HG03103 (cell line): ENCODE results near the gene COL21A1.

ENCODE experiments used
- ATAC-seq: cut with Tn5 transposase; IDR thresholded peaks from one replicate; pipeline ENCODE4 v1.9.1; 2021; ENCODE audit warnings: low read depth; ENCODE audit not compliant: unreplicated experiment

Gene COL21A1

DNA sequence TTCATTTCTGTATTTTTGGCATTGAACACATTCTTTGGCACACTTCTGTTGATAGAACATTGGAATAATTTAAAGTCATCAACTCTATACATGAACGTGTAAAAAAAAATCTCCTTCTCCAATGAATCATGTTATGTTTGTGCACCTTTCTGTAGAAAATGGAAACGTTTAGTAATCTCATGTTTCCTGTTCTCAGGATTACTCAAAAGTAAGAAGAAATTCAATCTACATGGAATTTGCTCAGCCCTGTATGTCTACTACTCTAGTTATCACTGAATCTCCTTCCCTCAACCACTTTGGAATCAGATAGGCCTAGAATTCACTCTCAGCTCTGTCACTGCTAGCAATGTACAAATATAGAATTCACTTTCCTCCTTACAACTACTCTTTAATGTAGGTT, 103.6 kb downstream of the COL21A1 start:
- ATAC-seq = no peak

DNA sequence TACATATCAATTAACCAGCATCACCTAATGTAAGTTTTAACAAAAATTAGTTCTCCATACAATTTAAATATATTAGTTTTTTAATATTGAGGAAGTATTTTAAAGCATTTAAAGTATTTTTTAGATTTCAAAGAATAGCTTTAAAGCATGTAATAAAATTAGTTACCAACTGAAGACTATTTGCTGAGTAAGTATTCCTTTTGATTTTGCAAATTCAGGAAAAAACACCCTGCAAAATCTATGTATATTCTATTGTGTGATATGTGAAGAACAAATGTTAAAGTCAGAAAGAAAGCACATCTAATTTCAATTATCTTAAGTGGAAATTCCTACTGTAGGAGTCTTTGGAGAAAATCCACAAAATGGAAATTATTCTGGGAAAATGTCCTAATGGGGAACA, 107.3 kb downstream of the COL21A1 start:
- no peak for ATAC-seq

DNA sequence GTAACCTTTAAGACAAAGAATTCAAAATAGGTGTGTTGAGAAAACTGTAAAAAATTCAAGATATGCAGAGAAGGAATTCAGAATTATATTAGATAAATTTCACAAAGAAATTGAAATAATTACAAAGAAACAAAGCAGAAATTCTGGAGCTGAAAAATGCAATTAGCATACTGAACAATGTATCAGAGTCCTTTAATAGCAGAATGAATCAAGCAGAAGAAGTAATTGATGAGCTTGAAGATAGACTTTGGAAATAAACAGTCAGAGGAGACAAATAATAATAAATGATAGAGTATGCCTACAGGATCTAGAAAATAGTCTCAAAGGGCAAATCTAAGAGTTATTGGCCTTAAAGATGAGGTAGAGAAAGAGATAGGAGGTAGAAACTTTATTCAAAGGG, 131.7 kb downstream of the COL21A1 start:
- no peak for ATAC-seq

DNA sequence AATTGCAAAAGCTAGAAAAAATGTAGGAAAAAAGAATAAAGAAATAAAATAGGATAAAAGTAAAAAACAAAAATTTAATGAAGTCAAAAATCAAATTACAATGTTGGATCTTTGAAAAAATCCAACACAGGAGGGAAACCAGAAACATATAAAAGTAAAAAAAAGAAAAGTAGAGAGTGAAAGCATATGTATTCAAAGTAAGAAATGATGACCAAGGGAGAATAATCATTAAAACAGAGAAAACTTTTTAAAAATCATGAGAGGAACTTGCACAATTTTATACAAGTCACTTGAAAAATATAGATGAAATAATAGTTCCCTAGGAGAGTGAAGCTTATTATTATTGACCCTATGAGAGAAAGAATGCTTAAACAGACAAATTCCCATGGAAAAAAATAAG, 138.2 kb downstream of the COL21A1 start:
- ATAC-seq = no peak

DNA sequence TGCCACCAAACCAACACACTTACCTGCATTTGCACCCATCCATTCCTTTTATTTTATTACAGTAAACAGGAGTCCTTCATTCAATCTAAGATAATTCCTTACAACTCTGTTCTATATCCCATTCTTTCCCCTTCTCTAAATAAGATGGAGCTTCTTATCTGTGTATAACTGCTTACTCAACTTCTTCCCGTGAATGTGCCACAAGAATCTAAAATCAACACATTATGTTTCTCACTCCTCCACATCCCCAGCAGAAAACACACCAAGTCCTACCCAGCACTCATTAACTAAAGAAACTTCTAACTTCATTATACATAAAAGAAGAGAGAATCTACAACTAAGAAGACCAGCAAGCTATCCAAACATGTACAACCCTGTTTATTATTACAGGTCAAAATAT, 141.1 kb downstream of the COL21A1 start:
- no peak for ATAC-seq

DNA sequence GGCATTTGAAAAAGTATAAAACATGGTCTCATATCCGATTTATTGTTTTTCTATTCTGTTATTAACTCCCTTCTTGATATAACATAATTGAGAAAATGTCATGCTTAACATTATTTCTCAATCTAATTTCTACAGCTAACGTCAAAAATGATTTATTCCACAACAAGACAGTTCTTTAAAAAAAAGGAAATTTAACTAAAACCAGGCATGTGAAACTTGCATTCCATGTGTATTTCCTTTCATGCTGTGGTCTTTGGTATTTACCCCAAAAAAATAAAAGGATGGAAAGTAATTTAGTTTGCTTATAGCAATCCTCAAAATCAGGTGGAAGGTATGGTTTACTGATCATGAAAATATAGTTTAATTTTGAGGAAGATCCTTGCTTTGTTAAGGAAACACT, 142.8 kb downstream of the COL21A1 start:
- ATAC-seq = no peak

DNA sequence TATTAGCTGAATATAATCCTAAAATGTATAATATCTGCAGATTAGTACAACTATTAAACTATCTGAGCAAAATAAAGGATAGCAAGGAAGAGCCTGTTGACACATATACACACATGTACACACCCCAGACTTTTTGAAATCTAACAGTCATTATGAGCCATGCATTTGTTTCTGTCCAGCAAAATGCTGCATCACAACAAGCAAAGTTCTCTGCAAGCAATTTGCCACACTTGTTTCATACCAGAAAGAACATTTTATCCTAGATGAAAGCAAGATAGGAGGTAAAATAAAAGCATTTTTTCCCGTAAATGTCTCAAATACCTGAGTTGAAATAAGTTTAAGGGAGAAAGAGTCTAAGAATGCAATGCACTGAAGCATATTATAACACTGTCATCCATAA, 145.2 kb downstream of the COL21A1 start:
- no peak for ATAC-seq

DNA sequence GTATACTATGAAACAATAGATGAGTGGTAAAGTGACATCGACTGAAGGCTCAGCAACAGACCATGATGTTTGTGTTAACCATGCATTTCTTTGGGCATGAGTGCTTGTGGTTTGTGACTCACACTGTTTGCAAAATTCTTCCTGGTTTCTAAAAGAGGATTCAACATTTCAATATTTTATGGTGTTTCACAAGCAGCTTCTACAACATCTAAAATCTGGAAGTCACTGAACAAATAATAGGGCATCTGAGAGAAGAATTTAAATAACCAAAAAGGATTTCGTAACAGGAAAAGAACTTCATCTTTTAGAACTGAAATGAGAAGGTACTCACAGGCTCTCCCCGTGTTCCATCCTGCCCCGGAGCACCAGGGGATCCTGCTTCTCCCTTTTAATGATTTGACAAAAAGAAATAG, 146.2 kb downstream of the COL21A1 start:
- no peak for ATAC-seq

DNA sequence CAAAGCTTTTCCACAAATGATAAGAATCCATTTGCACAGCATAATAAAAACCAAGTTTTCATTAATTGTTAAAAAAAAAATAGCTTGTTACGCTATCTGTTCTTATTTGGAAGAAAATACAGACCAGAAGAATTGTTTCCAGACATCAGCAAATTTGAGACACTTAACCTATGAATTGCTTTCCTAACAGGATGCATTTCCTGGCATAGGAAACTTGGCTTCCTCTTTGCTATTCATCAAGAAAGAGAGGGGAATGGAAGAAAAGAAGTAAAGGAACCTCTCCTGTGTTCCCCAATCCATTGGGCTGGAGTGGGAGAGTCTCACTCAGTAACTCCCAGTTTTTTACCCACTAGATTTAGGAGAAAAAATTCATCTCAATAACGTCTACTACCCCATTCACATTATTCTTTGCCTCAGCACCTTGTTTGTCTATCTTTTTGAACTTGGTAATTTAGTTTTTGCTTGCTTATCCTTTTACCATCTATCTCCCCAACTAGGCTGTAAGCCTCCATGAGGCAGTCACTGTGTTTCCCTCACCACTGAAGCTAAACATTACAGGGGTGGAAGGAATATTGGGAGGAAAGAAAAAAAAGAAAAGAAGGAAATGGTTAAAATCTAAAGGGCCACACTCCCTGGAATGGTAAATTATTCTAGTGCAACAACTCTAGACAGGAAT, 150.3 kb downstream of the COL21A1 start:
- no peak for ATAC-seq

DNA sequence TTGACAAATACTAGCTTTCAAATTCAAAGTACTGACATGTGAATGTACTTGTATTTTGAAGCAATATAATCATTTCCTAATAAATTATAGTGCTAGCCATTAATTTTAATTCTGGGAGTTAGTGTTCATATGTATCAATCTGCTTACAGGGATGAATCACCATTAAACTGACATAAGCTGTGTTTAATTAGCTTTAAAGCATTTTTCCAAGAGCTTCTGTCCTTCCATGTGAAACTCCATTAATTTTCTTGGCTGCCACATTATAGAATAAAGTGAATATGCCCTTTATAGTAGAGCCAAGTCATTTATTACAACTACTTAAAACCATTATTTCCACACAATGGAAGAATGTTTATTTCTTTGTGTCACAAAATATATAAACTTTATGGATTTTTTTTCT, 150.8 kb downstream of the COL21A1 start:
- no peak for ATAC-seq

DNA sequence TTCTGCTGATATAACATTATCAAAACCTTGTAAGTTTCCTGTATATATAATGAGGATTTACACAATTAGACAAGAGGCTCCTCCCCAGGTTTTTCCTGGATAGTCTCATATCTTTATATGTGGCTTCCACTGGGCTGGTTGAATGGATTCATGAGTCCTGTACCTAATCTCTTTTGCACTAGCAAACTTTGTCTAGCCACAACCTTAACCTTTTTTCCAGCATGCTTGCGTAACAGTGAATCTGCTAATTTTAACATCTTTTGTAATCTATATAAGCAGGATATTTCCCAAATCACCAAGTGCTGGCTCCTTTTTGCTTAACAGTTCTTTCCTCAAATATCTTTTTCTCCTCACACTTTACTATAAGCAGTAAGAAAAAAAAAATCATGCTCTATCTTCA, 153.6 kb downstream of the COL21A1 start:
- no peak for ATAC-seq

DNA sequence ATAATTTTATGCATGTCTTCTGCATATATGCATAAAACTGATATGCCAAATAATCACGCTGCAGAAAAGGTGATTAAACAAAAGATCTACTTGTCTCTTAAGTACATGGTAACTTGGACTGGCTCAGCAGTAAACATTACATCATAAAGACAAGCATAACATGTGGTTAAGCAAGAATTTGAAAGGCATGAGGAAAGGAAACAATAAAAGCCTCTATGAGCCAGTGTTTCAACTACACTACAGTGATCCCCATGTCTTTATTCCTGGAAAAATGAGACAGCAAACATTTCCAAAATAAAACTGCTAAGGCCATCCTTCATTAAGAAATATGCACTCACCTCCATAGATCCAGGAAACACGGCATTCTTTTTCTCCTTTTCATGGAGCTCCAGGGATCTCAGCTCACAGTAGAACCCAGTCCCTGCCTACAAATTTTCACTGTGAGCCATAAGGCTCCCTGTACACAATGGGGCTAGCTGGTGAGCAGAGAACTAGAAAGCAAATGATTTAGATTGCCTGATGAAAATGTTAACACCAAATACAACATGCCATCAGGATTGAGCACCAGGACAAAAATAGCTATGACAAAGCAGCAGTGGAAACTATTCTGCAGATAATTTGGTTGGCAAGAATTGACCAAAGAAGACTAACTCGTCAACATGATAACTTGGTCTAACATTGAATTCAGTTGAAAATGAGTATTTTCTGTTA, 156.1 kb downstream of the COL21A1 start:
- ATAC-seq = no peak

DNA sequence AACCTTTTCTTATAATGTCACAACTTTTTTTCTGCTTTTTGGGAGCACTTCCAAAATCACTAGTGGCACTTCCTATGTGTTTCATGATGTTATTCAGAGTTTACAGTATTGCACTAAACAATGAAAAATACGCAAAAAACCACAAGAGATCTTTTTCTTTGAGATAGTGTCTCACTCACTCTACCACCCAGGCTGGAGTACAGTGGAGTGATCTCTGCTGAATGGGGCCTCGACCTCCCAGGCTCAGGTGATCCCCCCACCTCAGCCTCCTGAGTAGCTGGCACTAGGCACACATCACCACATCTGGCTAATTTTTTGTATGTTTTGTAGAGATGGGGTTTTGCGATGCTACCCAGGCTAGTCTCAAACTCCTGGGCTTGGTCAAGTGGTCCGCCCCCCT, 158.7 kb downstream of the COL21A1 start:
- no peak for ATAC-seq

DNA sequence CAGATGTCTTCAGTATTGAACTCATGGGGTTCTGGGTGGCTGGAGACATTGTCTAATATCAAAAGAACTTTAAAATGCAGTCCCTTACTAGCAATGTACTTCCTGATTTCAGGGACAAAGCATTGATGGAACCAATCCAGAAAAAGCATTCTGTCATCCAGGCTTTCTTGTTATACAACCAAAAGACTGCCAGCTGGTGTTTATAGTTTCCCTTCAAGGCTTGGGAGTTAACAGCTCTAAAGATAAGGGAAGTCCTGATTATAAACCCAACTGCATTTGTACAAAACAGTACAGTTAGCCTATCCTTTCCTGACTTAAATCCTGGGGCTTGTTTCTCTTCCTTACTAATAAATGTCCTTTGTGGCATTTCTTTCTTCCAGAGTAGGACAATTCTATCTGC, 160.0 kb downstream of the COL21A1 start:
- no peak for ATAC-seq

DNA sequence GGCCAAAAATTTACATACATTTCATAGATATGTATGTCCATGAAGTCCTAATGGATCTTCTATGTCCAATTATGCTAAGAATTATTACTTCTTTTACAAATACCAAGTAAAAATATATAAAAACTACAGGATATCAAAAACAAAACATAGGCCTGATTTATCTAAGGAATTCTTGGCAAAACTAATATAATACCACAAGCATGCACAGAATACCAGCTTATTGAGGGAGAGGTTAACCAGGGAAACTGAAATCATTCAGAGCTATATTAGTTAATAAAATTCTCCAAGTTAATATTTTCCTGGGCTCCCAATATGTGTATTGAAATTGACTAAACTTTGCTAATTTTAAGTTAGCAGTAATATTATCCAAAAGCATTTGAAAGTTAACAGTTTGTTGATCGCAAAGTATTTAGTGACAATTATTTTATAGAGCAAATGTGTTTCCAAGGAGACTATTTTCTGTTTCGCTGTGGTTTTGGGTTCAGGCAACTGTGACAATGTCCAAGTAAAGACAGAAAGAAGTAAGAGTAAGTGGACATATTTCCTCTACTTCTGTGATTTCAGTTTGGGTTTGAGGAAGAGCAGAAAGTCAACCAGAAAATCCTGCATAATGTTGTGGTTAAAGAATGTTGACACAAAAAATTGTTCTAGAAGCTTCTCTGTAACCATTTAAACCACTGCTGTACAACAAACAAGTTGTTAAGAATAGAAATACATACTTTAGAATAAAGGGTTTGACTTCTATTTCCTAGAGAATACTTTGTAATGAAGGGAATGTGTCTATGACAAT, 167.4 kb downstream of the COL21A1 start:
- ATAC-seq = no peak

DNA sequence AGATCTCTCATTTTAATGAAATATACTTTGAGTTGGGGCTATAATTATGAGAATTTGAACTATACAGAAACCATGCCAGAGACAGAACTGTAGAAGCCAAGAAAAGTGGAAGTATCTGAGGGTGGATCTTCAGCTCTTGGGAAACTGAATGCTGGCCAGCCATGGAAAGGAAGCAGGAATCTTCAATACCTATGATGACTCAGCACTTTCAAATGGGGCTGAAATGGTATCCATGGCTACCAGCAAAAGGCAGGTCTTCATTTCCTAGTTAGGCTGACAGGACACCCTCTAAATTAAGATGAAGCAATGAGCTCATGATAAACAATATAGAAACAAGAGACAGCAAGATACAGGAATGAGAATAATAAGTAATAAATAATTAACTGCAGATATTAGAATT, 171.3 kb downstream of the COL21A1 start:
- no peak for ATAC-seq

DNA sequence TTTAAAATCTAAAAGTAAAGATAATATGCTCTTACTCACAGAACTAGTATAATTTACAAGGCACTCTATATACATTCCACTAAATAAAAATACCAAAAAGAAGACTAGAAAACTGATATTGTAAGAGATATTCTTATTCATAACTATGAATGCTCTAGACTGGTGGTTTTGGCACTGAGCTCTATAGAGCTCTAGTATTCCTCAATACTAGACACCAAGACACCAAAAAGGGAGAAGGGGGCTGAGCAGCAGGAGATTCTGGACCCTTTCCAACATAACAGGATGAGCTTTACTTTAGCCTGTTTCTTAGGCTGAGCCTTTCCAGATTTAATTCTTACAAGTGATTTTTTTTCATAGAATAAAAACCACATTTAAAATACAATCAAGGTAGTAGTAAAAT, 173.6 kb downstream of the COL21A1 start:
- no peak for ATAC-seq

DNA sequence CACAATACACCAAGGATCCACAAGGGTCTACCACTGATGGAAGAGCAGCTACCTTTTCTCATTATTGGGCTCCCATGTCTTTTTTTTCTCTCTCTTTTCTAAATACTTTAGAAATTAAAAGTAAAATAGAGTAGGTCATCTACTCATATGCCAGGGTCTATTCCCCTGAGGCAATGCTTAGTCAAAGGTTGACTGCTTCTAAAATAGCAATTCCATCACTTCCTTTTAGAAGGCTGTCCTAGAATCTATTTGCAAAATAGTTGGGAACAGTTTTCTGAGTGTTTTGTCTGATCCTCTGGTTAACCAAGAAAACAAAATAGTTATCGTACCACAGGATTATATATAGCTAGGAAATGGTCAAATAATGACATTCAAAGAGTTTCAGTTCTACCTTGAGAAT, 174.1 kb downstream of the COL21A1 start:
- ATAC-seq = no peak

DNA sequence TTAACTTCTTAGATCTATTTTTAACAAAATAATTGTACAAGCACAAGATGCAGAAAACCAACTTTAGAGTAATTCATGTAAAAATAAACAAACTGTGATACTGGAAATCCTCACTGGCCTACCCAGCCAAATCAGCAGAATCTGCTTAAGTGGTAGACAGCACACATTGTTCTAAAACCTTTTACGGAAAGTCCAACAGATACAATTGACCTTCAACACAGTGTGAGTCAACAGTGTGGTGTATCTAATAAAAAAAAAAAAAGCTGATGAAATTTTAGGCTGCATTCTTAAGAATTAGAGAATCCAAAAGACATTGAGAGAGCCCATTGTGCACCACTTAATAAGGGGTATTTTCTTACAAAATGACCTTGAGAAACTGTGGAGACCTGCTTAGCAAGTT, 174.5 kb downstream of the COL21A1 start:
- no peak for ATAC-seq

DNA sequence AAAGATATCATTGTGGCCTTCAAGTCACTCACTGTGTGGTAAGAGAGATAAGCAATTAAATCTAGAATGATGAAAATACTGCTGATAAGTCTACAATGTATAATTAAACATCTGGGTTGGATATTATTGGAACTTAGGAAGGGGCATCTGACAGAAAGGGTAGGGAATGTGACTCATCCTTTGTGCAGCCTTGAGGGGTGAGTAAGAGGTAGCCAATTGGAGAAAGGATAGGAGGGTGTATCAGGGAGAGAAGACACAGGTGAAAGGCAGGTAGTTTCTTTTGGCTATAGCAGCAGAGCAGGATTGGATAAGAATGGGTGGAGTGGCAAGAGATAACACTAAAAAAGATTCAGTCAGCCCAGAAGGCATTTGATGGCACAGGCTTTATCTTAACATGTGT, 182.0 kb downstream of the COL21A1 start:
- no peak for ATAC-seq

DNA sequence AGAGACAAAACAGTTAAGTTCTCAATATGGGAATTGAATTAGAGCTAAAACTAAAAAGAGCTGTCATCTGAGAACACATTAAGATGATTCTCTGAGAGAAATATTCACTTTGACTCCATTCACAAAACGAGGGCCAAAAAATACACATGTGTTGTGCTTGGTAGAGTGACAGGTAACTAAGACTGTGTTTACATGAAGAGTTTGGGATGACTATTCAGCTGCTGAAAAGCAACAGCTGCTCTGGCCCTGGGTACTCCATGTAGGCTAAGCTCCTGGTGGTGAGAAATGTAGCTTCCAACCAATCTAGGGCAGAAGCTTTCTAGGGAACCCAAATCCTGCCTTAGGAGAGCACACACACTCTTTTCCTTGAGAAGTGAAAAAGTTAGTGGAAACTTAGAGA, 184.5 kb downstream of the COL21A1 start:
- no peak for ATAC-seq

DNA sequence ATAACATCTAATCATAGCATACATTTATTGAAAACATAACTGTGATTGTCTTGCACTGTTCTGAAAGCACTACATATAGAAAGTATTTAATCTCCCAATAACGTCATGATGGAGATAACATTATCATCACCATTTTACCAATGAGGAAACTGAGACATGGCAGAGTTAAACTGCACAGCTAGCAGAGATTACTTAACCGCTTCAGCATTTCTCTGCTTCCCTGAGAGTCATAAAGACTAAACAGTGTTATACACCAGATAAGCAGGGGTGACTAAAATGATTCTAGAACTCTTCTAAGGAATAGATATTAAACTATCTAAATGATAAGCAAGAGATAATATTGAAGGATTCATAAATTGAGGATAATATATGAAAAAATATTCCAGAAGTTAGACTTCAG, 188.7 kb downstream of the COL21A1 start:
- no peak for ATAC-seq
